HG03103 (cell line): Measurements from ENCODE around the gene TMPRSS2.

Source experiments
- ATAC-seq: cut with Tn5 transposase; IDR thresholded peaks from one replicate; pipeline ENCODE4 v1.9.1; 2021; ENCODE audit warnings: low read depth; ENCODE audit not compliant: unreplicated experiment

The TMPRSS2 gene

DNA sequence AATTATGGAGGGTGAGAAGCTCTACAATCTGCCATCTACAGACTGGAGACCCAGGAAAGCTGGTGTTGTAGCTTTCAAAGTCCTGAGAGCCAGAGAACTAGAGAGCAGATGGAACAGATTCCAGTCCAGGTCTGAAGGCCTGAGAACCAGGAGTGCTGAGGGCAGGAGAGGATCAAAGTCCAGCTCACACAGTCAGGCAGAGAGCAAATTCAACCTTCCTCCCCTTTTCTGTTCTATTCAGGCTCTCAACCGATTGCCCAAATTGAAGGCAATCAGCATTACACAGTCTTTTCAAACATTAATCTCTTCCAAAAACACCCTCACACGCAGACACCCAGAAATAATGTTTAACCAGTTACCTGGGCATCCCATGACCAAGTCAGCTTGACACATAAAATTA is 2.5 kb upstream of the TMPRSS2 start:
- no peak for ATAC-seq

DNA sequence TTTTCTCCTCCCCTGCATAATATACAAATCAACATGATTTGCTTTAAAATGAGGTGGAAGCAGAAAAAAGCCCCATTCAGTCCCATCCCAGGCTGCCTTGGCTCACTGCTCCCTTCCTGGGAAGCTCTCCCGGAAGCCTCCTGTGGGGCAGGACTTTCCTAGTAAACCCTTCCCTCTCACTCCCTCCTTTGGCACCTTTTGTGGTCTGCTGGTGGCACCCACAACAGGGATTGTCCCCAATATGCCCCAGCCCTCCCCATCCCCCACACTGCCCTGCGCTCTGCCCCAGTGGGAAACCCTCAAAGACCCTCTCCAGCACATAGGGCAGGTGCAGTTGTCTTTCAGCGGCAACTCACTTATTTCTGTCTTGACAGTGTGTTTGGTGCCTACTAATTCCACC is 1.8 kb upstream of the TMPRSS2 start:
- ATAC-seq: no peak

DNA sequence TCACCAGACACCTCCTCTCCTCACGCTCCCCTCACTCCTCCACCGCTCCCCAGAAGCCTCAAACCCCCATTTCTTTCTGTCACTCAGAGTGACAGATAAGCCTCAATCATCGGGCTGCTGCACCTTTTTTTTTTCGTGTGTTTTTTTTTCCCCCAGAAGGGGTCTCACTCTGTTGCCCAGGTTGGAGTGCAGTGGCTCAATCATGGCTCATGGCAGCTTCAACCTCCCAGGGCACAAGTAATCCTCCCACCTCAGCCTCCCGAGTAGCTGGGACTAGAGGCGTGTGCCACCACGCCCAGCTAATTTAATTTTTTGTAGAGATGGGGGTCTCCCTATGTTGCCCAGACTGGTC is 1.2 kb upstream of the TMPRSS2 start:
- ATAC-seq: no peak

DNA sequence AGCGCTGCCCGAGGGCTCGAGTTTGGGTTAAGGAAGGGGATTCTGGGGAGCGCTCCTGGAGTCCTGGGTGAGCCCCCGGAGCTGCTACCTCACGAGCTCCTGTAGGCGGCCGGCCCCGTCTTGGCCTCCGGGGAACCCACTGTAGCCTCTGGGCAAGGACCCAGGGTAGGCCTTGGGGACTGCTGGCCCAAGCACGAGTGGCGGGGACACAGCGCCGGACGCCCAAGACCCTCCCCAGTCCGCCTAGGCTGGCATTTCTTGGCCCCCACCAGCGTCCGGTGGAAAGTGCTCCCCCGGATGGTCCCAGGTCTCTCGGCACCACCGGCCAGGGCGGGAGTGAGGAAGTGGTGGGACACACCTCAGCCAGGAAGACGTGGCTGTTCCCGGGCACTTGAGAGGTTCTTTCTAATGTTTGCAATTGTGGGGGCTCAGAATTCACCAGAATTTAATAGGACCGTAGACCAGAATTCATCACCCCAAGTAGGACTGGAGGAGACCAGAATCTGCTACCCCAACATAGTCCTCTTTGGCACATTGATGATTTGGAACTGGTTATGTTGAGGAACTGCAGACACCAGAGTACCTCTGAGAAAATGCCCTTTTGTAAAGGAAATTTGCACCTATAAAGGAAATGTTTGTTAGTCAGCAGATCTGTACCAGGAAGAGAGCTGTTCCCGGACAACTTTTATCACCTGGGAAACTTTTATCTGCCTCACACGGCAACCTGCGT is 622 bp upstream of the TMPRSS2 start:
- ATAC-seq: no peak

DNA sequence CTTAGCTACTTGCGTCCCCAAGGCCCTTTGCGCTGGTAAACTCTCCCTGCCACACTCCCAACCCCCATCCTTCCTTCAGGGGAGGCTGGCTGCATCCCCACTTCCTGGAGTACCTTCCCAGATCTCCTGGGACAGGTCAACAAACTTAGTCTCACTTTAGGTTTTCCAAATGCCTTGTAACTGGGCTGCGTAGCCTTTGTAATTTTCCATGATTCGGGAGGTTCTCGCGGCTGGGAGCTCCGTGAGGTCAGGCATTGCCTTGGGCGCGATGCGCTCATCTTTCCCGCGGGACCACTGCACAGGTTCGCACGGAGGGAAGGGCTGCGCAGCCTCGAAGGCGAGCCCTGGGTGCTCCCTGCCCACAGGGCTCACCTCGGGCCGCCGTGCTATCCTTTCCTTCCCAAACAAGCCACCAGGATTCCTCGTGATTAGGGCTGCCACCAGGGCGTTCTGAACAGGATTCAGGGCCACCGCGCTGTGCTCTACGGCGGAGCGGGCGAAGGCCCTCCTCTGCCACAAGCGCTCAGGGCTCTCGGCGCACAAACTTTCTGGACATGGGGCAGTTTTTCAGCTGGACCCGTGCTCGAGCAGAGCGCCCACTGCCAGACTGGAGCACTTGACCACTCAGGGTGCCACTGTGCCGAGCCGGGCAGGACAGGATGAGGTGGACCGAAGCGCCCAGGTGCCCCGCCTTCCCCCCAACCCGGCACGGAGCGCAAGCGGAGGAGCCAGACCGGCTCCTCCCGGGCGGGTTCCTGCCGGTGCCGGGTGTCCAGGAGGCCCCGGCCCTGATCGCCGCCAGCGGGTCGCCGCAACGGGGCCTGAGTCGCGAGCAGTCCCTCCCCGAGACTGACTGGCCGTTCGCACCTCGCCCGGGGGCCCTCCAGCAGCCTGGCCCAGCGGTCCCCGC is 1.1 kb downstream of the TMPRSS2 start:
- no peak for ATAC-seq

DNA sequence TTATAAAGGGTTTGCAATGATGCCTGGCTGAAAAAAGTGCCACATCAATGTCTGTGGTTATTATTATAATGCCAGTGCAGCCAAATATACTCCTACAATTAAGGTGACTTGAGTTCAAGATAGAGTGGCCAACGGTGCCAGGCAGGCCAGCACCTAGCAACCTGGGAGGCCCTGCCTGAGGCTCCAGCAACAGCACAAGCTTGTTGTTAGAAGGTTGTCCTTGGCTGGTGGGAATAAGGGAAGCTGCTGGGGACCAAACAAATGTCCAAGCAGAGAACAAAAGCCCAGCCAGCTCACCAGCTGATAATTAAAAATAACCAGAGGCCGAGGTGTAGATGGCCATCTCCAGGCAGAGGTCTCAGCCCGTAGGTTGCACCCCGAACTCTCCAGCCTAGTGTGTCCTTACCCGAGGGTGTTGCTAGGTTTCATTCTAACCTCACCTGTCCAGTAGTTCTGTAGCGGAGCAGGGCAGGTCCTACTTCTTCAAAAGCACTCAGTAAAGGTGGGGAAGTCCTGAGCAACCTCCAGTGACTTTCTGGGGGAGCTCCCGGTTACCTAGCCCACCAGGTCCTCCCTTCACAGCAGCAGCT is 1.9 kb downstream of the TMPRSS2 start:
- no peak for ATAC-seq

DNA sequence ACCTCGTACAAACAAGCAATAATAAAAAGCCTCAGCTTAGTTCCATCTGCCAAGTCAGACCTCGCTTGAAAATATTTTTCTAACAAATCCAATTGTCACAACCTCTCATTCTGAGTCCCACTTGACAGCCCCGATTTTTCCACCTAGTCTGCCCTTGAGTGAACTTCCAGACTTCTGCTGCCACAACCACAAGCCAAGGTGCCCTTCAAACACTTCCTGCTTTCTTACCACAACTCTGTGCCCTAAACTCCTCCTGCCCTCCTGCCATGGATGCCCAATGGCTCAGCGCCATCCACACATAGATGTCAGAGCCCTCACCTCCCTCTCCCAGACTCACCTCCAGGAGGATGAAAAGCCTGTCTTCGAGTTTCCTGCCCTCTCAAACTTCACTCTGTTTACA is 3.9 kb downstream of the TMPRSS2 start:
- no peak for ATAC-seq

DNA sequence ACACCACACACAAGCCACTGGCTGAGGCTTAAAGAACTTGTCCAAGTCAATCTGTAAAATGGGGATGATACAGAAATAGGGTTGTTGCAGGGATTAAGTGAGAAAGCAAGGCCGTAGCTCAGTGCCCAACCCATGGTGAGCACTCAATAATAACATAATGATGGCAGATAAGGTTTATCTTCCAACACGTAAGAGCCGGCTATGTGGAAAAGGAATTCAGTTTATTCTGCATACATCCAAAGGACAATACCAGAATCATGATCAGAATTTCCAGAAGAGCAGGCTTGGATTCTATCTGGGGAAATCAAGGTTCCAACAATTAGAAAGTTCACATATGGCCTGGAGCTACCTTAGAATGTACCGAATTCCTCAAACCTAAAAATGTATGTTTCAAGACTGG is 4.6 kb downstream of the TMPRSS2 start:
- ATAC-seq: no peak

DNA sequence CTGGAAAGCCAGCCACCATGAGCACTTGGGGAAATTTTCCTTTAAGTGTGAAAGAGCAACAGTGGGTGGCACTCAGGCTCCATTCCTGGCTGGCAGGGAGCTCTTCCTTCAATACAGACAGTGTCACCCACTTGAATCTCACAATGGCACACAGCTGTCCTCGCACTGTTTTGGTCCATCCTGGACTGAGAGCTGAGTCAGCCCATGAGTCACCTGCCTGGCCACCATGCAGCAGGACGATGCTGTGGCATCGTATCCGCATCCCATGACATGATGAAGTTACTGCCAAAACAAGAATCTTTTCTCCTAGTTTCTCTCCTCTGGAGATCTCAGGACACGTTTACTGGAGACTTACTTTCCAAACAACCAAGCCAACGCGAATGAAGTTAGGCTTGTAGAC is 6.0 kb downstream of the TMPRSS2 start:
- no peak for ATAC-seq

DNA sequence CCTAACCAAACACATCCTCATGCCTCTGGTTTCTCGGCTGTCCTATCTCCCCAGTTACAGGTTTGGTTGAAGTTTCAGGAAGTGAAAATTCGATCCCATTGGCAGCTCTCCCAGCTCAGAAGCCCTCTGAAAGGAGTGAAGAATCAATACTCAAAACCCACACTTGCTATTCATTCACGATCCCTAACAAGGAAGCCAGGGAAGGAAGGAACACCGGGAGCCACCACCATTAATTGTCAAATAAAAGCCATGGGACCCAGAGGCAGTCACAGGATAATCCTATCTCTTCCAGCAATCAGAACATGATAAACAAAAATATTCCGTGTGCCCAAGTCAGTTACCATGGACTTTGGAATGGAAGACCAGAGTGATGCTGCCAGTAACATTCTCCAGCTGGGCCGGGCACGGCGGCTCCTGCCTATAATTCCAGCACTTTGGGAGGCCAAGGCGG is 7.0 kb downstream of the TMPRSS2 start:
- ATAC-seq: no peak

DNA sequence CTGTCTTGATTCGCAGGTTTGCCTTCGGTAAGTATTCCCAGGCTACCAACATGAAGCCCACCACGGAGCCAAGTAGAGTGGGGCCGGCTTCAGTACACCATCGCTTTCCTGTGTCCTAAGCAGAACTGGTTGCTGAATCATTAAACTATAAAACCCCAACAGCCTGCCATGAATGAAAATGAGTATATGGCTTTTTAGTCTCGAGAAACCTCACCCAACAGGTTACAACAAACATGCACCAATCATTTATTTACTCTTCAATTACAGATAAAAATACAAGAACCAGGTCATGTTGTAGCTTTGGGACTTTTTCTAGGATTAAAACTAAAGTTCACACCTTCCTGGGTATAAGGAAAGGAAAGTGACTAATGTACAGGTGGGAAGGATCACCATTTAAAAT is 7.6 kb downstream of the TMPRSS2 start:
- no peak for ATAC-seq

DNA sequence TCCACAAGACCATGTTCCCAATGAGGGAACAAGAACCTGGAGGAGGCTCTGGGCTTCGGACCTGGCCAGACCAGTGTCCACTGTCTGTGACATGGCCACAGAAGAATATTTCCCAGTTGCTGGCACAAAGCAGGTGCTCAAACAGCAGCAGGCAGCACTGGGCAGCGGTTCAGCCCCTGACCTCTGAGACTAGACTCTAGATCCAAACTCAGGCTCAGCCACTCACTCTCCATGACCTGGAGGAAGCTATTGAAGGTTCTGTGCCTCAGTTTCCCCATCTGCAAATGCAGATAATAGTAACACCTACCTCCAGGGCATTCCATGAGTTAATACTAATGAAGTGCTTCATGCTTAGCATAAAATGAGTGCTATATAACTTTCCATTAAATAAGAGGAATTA is 8.0 kb downstream of the TMPRSS2 start:
- ATAC-seq: no peak

DNA sequence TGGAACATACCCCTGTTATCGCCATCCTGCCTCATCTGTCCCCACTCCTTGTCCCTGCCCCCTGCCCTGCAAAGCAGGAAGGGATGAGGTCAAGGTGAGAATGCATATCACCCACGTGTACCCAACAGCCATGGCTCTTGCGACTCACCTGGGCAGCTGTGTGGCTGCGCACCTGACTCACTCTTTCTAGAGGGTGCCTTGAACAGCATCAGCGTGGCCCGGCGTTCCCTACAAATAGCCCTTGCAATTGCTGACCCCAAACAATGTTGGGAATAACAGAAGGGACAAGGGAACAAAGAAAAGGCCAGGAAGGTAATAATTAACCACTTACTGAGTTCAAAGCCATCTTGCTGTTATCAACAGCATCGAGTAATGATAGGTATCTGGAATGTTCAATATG is 10.2 kb downstream of the TMPRSS2 start:
- no peak for ATAC-seq

DNA sequence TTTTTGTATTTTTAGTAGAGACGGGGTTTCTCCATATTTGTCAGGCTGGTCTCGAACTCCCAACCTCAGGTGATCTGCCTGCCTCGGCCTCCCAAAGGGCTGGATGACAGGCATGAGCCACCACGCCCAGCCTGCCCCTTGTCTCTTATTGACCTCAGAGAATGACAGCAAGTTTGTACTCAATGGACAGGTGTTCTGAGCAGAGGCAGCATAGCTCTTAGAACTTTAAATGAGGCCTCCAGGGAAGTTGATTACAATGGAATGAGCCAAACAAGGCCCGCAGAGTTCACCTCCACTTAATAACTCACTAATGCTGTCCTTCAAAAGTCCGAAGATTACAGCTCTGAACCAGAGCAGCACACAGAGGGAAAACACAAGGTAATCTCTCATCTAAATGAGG is 10.9 kb downstream of the TMPRSS2 start:
- ATAC-seq: no peak

DNA sequence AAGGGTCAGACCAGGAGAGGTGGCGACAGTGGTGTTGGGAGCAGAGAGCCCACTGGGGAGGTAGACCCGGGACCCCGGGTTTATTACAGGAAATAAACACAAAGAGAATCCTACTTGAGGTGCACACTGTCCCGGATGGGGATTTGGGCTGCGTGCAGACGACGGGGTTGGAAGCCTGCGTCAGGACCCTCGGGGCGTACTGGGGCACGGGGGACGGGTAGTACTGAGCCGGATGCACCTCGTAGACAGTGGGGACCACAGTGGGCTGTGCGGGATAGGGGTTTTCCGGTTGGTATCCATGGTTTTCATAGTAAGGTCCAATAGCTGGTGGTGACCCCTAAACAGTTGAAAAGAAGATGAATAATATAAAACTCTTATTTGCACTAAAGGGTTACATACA is 13.7 kb downstream of the TMPRSS2 start:
- ATAC-seq: no peak

DNA sequence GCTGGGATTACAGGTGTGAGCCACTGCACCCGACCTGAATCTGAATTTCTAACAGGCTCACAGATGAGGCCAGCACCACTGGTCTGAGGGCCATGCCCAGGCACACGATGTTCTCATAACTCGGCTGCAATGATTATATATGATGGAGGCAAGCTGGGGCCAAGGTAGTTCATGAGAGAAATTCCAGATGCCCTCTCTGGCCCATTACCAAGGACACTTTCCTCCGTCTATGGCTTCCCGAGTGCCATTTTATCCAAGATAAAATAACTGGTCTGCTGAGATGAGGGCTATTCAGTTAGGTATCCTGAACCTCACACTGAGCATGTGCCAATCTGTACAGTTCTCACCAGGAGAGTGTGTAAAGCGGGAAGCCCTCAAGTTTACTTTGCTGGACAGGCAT is 16.5 kb downstream of the TMPRSS2 start:
- no peak for ATAC-seq

DNA sequence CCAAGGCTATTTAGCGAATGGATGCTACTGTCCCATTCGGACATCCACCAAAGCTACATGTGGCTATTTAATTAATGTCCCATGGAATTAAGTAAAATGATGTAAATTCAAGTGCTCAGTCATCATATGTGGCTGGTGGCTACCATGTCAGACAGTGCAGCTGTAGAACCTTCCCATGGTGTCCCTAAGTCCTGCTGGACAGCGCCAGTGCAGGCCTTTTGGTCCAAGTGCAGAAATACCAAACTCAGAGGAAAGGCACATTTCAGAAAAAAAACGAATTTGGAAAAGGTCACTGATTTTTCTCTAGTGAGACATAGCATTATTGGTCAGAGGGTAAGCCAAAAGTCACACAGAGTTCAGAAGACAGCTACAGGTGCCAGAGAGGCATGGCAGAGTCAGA is 17.6 kb downstream of the TMPRSS2 start:
- ATAC-seq: no peak

DNA sequence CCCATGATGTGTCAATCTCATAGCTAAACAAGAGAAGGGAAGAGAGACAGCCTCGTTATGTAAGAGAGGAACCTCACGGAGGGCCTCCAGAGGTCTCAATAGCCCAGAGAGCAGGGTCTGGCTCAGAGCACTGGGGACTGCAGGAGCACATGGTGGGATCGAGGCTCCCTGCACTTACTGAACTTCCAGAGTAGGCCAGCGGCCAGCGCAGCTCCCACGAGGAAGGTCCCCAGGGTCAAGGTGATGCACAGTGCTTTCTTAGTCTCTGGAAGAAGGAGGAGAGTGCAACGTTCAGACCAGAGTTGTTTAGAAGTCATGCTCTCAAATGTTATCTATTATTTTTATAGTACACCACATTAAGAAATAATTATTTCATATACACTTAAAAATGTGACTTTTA is 18.6 kb downstream of the TMPRSS2 start:
- ATAC-seq: no peak

DNA sequence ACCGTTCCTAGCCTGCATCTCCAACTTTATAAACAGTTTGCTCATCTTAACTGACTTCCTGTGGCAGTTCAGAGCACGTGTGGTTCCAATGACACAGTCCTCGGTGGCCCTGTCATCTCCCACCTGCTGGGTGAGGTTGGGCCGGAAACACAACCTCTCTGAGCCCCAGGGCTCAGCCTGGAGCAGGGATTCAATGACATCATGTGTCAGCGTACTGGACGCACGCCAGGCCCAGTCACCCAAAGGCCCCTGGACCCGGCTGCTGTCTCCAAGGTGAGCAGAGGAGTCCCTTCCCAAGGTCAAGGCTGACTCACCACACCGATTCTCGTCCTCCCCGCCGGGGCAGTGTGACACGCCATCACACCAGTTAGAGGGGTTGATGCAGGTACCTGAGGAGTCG is 19.9 kb downstream of the TMPRSS2 start:
- ATAC-seq: no peak

DNA sequence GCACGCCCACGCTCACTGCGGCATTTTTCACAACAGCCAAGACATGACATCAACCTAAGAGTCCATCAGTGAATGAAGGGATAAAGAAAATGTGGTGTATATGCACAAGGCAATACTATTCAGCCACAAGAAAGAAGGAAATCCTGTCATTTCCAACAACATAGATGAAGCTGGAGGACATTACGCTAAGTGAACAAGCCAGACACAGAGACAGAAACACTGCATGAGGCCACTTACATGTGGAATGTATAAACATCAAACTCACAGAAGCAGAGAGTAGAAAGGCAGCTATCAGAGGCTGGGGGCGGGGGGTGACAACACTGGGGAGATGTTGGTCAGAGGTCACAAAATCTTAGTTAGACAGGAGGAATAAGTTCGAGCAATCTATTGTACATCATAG is 20.9 kb downstream of the TMPRSS2 start:
- ATAC-seq: no peak

DNA sequence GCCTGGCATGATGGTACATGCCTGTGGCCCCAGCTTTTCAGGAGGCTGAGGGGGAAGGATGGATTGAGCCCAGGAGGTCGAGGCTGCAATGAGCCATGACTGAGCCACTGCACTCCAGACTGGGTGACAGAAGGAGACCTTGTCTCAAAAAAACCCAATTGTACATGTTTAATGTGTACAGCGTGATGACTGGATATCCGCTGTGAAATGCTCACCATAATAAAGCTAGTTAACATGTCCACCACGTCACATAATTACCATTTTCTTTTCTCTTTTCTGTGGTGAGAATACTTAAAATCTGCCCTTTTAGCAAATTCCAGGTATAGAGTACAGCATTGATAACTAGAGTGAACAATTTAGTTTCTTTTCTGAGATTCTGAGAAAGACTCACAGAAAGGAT is 24.0 kb downstream of the TMPRSS2 start:
- ATAC-seq: no peak

DNA sequence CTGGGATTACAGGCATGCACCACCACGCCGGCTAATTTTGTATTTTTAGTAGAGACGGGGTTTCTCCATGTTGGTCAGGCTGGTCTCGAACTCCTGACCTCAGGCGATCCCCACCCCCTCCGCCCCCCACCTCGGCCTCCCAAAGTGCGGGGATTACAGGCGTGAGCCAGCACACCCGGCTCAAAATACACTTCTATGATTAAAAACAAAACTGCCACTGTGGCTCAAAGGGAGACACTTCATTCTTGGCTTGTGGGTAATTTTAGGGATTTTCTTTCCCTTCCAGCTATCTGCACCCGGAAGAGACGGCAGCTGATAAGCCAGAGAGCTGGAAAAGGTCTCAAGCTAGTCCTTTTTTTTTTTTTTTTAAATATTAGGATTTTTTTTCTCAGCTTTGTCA is 24.5 kb downstream of the TMPRSS2 start:
- ATAC-seq: no peak
